ENCODE measurements around the gene HAP1. TPM values are rescaled to one million over a fixed set of nuclear protein-coding genes. Genes with fewer than 3 reads are reported as not detected.

The HAP1 gene
- total RNA-seq, 1 experiment from 2014 or later = 0.05 TPM

DNA sequence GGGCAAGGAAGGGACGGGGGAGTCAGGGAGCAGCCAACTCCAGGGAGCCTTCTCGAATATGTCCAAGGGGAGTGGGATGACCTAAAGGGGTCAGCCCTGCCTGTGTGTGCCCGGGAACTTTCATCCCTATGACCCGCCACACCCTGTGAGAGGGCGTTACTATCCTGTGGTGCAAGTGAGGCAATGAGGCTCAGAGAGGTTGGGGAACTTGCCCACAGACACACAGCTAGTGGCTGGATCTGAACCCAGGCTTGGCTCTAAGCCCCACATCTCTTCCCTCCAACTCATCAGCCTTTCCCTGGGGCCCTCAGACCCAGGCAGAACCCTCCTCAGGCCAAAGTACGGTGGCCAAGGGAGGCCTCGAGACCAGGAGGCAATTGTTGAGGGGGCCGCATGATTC, 28.9 kb upstream of the HAP1 start:
- DNase-seq (ENCODE audit: low read depth) = no peak

DNA sequence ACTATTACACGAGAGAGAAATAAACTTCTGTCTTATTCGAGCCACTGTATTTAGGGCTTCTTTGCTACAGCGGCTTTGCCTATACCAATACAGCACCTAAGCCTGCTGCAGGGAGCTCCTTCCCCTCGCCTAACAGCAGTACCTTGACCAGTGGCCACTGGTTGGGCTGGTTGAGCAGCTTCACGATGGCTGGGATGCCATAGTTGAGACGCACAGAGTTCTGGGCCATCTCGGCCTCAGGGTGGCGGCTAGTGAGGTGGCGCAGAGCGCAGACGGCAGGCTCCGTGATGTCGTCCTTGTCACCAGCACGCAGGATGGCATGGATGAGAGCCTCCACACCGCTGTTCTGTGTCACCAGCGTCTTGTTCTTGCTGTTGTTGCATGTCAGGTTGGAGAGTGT, 28.4 kb upstream of the HAP1 start:
- no peak for DNase-seq (ENCODE audit: low read depth)

DNA sequence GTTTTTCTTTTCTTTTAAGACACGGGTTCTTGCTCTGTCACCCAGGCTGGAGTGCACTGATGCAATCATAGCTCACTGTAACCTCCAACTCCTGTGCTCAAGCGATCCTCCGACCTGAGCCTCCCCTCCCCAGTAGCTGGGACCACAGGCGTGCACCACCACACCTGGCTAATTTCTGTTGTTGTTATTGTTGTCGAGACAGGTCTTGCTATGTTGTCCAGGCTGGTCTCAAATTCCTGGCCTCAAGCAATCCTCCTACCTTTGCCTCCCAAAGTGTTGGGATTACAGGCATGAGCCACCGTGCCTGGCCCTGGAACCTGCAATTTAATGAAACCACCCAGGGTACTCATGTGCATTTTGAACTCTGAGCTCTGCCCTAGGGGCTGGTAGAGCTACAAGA, 27.9 kb upstream of the HAP1 start:
- no peak for DNase-seq (ENCODE audit: low read depth)

DNA sequence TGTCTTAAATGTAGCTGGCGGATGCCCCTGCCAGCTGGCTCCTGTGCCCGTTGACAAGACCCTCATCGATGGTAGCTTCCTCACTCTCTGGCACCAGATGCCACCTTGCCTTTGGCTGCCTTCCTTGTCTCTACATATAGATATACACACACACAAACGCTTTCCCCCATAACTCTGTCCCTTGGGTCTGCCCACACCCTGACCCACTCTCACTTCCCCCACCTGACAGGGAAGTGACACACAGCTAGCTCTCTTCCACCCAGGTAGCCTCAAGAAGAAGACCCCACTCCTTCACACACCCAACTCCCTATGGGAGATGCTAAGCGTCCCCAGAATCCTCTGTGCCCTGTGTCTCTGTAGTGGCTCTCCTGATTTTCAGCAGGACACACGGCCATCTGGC, 26.4 kb upstream of the HAP1 start:
- DNase-seq (ENCODE audit: low read depth) = no peak

DNA sequence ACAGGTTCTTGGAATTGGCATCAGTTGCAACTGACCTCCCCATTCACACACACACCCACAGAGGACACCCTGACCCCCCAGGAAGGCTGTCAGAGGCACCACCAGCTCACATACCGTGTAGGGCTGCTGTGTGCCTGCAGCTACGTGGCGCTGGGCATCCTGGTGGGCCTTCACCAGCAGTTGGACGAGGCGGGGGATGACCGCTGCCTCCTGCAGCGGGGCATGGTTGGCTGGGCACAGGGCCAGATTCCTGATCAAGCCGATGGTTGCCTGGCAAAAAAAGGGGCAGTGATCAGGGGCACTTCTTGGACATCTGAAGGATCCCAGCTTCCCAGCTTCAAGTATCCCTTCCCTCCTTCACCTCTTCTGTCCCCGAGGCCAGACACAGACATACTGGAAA, 24.2 kb upstream of the HAP1 start:
- DNase-seq (ENCODE audit: low read depth) = no peak

DNA sequence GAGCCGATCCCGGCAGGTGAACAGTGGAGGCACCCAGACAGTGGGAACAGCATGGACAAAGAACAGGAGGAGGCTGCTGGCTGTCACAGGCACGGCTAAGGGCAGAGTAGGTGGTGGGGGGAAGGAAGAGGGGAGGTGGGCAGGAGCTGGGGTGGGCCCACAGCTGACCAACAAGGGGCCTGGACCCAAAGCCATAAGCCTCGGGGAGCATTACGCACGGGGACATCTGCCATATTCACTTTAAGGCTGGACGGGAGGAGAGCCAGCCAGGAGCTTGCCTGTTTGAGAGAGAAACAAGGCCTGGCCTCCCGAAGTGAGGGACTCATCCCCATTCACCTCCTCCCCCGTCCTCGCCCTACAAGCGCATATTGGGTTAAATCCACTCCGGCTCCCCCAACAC, 19.6 kb upstream of the HAP1 start:
- no peak for DNase-seq (ENCODE audit: low read depth)

DNA sequence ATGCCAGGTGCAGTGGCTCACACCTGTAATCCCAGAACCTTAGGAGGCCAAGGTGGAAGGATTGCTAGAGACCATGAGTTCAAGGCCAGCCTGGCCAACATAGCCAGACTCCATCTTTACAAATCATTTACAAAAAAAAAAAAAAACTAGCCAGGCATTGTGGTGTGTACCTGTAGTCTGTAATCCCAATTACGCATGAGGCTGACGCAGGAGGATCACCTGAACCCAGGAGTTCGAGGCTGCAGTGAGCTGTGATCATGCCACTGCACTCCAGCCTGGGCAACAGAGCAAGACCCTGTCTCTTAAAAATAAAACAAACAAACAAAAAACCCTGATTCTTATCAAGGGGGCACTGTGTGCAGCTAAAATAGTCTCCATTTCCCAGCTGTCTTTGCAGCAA, 16.8 kb upstream of the HAP1 start:
- DNase-seq (ENCODE audit: low read depth) = no peak

DNA sequence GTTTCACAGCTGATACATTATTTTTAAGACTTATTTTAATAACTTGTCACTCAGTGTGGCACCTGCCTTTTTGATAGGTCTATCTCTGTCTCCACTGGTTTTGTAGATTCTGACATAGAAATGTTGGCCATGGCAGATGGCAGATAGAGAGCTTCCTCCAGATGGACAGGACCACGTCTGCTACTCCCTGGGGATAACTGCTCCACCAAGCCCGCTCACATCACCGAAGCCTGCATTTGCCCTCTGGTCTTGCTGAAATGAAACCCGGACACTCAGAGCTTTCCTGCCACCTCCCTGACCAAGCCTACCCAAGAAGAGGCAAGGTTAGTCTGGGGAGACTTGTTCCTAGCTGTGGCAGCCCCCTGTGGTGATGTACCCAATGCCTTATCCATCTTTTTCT, 16.4 kb upstream of the HAP1 start:
- no peak for DNase-seq (ENCODE audit: low read depth)

DNA sequence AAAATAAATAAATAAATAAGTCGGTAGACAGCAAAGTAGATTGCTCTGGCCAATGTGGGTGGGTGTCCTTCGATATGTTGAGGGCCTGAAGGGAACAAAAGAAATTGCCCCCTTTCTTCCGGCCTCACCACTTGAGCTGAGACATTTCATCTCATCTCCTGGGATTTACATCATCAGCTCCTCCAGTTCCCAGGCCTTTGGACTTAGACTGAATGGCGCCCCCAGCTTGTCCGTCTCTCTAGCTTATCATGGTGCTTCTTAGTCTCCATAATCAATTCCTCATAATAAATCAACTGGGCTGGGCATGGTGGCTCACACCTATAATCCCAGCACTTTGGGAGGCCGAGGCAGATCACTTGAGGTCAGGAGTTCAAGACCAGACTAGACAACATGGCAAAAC, 13.8 kb upstream of the HAP1 start:
- no peak for DNase-seq (ENCODE audit: low read depth)

DNA sequence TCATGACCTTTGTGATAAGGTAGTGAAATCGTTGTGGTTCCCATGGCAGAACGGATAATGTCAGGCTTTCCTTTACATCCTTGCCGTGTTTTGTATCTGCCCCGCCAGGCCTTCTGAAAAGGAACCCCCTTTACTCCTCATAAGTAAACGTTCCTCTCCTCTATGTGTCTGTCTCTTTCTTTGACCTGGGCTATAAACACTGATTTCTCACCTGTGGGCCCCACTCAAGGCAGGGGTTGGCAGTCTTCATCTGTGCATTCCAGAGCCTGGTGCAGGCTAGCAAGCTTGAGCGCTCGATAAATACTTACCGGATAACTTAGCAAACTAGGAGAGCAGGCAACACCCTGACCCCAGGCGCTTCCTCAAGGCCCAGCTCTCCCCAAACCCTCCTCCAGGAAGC, 7.3 kb upstream of the HAP1 start:
- DNase-seq (ENCODE audit: low read depth) = no peak

DNA sequence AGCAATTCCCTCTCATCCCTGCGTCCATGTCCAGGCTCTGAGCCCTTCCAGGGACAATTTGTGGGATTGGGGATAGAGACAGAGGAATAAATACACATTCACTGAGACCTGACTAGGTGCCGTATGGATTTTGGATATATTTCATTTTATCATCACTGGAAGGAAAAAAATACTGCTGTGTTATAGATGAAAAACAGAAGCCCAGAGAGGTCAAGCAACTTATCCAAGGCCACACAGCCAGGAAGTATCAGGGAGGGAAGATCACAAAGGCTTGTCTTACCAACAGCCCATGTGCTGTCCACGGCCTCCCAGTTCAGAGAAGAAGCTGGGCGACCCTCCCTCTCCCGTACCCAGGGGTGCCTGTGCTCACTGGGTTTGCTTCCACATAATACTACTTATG, 6.1 kb upstream of the HAP1 start:
- no peak for DNase-seq (ENCODE audit: low read depth)

DNA sequence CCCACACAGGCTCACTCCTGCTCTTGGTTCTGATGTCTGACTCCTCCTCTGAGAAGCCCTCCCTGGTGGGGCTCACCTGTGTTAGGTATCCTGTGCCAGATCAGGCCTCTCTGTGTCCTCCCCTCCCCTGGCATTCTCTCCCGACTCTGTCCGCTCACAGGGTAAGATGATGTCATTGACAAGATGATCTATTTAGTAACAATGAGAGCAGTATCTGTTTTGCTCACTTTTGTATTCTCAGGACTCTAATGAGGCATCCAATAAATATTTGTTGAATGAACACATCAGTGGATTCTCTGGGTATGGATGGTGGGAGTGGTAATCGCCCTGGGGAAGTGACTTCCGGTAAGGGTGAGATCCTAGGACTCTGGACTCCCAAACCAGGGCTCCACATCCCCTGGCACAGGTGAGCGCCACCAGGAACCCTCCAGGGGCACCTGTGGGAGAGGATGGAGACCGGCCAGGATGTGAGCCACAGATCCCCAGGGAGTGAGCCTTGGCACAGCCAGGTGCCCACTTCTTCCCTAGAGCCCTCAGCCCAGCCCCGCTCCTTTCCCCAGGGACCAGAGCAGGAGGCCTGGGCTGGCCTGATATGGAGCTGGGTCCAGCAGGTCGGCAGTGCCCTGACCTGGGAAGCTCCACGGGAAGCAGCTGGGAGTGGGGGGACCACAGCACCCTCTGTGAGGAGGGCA, 5.4 kb upstream of the HAP1 start:
- peak; percentile 81 for DNase-seq (ENCODE audit: low read depth)

DNA sequence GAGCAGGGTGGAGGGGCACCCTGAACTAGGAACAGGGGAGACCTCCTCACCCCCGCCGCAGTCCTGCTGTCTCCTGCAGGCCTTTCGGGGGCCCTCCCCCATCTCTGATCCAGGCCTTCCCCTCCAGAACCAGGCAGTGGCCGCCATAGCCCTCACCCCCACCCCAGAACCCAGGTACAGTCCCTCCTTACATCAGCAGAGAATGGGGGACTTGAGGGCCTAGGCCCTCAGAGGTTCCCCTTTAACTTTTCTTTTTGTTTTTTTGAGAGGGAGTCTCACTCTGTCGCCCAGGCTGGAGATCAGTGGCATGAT, 4.3 kb upstream of the HAP1 start:
- DNase-seq (ENCODE audit: low read depth) = no peak

DNA sequence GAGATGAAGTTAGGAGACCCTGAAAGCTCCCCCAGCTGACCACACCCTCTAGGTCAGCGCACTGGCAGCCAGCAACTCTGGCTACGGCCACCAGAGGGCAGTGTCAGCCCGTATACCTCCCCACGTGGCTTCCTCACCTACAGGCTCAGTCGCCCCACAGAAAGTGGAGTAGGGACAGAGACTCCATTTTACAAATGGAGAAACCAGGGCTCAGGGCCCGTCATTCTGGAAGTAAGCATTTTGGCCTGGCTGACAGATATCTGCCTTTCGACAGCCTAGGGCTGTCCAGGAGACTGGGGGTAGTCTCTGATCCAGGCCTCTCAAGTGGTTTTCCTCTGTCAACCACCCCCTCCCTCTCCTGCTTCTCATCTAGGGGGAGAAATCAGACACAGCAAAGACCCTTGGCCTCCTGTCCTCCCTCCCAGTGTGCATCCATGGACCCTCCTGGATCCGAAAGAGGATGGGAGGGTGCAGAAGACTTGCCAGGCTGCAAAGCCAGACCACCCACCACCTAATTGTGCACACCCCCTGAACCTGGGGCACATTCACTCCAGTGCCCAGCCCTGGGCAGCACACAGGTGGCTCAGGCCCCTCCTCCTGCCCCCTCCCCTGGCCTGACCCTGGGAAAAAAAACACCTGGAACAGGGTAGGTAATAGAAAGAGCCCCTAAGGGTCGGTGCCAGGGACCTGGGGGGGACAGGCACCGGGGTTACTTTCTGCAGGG, 3.8 kb upstream of the HAP1 start:
- DNase-seq (ENCODE audit: low read depth) = peak; percentile 72

DNA sequence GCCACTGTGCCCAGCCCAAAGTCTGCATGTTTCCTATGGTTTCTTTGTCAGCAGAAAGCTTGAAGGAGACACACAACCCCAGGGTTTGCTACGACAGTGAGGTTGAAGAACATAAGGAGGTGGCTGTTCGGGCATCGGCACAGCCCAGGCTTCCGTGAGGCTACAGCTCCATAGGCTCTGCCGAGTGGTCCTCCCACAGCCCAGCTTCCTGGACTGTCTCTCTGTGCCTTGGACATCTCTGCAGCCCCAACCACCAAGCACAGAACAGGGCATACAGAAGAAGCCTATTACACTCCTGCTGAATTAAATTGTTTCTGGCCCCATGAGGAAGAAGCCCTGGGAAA, 3.2 kb upstream of the HAP1 start:
- DNase-seq (ENCODE audit: low read depth) = peak; percentile 17

DNA sequence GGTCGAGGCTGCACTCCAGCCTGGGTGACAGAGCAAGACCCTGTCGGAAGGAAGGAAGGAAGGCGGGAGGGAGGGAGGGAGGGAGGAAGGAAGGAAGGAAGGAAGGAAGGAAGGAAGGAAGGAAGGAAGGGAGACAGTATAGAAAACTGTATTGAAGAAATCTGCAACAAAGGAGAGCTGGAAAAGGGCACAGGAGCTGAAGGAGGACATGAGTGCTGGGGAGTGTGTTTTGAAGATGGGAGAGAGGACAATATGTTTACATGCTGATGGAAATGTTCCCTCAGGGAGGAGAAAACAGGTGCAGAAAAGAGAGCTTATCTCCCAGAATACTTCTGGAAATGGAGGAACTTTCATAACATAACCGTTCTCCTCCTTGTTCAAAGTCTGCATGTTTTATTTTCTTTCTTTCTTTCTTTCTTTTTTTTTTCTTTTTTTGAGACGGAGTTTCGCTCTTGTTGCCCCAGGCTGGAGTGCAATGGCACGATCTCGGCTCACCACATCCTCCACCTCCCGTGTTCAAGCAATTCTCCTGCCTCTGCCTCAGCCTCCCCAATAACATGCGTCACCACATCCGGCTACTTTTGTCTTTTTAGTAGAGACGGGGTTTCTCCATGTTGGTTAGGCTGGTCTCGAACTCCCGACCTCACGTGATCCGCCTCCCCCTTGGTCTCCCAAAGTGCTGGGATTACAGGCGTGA, 2.7 kb upstream of the HAP1 start:
- peak; percentile 22 for DNase-seq (ENCODE audit: low read depth)

DNA sequence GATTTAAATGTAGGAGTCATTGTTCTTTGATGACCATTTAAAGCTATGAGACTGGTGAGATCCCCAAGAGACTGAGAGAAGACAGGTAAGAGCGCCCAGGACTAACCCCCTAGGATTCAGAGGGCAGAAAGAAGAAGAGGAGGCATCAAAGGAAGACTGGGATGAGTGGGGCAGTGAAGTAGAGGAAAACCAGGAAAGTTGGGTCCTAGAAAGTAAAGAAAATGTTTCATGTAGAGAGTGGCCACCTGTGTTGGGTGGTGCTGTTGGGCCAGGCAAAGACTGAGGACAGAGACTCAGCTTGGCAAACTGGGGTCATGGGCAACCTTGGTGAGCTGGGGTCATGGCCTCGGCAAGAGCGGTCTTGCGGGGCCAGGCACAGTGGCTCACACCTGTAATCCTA, 1.3 kb upstream of the HAP1 start:
- DNase-seq (ENCODE audit: low read depth) = no peak

DNA sequence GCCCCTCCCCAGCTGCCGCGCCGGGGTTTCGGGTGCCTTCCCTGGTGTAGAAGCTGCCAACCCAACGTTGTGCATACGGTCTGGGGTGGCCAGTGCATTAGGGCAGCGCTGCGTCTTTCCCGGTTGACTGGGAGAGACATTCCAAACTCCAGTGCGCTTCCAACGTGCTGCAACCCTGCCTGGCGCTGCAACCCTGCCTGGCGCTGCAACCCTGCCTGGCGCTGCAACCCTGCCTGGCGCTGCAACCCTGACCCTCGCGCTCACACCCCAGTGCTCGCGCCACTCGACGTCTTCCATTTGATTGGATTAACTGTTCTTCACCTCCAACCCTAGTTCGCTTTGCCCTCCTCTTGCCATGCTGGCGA, 488 bp upstream of the HAP1 start:
- no peak for DNase-seq (ENCODE audit: low read depth)

DNA sequence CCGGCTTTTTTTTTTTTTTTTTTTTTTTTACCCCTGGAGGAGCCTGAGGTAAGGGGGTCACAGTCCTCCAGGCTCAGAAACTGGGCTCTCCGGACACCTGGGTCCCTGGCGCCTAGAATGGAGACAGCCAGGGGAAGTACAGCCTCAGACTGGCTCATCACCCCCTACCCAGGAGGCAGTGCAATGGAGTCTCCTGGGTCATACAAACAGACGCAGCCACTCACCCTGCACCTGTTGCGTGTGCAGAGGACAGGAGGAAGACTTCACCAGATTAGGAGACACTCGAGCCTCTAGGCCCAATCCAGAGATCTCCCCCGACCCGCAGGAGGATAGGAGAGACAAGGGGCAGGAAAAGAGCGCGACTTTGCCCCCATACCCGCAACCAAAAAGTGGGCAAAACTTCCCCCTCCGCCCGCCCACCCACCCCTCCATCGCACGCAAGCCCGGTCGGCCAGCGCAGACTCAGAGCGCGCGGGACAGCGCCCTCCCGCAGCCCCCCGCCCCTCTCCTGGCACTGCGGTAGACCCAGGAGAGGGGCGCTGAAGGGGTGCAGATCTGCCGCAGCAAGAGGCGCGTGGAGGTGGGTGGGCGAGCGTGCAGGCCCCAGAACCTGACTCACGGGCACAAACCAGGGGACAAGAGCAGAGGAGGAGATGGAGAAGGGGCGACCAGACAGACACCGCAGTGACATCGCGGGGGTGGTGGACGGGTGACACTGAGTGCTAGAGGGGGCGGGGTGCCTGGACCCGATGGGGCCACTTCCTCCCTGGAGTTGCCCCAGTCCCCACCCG, 900 bp downstream of the HAP1 start:
- DNase-seq (ENCODE audit: low read depth) = no peak

DNA sequence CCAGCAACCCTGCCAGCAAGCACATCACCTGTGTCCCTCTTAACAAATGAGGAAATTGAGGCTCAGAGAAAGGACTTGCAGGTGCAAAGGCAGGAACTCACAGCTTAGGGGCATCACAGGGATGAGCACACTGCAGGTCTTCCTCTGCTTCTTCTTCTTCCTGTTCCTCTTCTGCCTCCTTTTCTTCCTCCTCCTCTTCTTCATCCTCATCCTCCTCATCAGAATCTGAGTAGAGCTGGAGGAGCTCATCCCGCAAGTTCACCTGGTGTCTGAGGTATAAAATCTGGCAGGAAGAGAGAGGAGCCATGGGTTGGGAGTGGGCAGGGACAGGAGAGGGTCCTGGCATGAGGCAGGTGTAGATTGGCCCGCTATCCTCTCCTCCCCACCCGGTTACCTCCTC, 2.6 kb downstream of the HAP1 start:
- no peak for DNase-seq (ENCODE audit: low read depth)

DNA sequence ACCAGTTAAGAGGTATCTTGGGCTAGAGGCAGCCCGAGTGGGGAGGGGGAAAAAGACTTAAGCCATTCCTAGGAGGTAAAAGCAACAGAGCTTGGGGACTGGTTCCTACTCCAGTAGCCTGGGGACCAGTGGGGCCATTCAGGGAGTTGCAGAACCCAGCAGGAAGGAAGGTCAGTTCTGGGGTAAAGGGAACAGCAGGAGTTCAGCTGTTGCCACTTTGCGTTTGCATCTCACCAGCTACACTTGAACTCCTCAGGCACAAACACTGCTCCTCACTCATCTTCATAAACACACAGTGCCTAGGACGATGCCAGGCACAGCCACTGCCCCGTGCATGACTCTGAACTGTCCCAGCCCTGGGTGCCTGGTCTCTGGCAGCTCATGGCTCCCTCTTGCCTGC, 4.0 kb downstream of the HAP1 start:
- DNase-seq (ENCODE audit: low read depth) = no peak

DNA sequence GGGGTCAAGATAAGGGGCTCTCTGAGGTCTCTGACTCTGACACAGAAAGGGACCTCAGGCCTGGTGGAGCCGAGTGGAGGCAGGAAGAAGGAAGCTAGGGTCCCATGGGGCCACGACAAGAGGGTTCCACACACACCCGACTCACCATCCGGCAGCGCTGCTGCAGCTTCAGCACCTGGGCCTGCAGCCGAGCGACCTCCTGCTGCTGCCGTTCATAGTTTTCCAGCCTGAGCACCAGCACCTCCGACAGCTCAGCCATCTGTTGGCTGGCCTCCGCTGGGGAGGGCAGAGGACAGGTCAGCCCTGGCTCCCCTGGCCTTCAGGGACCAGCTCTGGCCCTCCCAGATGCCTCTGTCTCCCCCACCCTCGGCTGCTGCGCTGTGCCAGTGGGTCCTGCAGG, 6.4 kb downstream of the HAP1 start:
- no peak for DNase-seq (ENCODE audit: low read depth)

DNA sequence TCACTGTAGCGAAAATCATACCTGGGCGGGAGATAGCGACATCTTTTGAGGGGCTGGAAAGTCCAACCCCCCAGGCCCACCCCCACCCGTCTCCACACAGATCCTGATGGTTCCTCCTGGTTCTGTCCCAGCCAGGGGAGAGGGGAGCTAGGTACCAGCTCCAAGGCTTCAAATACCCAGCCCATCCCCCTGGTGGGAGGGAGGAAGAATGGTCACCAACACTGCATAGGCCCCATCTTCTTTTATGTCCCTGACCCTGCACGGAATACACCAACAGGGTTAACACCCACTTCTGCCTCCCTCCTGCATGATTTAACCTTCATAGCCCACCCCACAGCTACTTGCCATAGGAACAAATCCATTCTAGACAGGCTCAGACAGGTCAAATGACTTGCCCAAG, 9.3 kb downstream of the HAP1 start:
- DNase-seq (ENCODE audit: low read depth) = no peak

Data from M059J (cell line).